Fibroblast of pulmonary artery (primary cell): Measurements from ENCODE around the gene SELENOK.

Experiments
- DNase-seq: peaks from one replicate; pipeline ENCODE4 v3.0.0-alpha.2; 2010; ENCODE audit warnings: low read depth
- H3K4me3 ChIP-seq: replicated peaks from 2 replicates; pipeline ENCODE4 v1.5.1; 2011; ENCODE audit warnings: low read depth, mild to moderate bottlenecking, control low read depth, low read length, moderate library complexity
- TF ChIP-seq, protein P1 (sequence below): IDR thresholded peaks from 2 replicates; pipeline ENCODE4 v1.5.1; 2011; ENCODE audit warnings: mild to moderate bottlenecking, control low read depth, low read length, inconsistent platforms; ENCODE audit errors: missing control alignments

The SELENOK gene

DNA sequence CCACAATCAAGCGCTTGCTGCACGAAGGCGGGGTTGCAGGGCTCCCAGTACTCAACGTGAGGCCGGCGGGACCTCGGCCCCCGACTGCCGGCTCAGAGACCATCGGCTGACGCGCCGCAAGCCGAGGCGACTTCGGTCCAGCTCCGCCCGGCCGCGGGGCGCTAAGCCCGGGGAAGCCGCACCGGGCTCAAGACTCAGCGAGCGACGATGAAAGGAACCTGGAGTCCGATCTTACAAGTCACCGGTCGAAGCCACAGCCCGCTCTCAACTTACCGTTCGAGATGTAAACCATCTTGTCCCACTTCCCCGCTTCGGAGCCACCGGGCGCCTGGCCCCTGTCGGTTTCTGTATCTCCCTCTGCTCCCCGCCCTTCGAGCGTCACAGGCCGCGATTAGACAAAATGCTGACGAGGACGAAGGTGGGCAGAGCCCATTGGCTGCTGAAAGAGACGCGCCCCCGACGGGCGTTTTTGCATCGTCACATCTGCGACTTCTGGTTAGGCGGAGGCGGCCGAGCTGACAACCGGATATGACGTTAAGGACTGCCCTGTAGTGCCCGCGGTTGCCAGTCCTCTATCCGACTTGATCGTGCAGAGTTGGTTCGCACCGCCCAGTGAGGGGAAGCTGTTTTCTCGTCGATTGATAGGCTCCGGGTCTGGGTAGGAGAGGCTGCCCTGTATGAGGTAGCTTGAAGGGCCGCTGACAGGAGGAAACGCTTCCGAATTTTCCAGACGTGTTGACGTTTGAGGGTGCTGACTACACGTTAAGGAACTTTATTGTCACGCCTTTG, at the start of gene SELENOK:
TSS of gene SELENOK (minus strand) at position 363 of the 789 bp plus-strand sequence.
- peak; percentile 100 for DNase-seq
- TF ChIP-seq, protein P1, sequence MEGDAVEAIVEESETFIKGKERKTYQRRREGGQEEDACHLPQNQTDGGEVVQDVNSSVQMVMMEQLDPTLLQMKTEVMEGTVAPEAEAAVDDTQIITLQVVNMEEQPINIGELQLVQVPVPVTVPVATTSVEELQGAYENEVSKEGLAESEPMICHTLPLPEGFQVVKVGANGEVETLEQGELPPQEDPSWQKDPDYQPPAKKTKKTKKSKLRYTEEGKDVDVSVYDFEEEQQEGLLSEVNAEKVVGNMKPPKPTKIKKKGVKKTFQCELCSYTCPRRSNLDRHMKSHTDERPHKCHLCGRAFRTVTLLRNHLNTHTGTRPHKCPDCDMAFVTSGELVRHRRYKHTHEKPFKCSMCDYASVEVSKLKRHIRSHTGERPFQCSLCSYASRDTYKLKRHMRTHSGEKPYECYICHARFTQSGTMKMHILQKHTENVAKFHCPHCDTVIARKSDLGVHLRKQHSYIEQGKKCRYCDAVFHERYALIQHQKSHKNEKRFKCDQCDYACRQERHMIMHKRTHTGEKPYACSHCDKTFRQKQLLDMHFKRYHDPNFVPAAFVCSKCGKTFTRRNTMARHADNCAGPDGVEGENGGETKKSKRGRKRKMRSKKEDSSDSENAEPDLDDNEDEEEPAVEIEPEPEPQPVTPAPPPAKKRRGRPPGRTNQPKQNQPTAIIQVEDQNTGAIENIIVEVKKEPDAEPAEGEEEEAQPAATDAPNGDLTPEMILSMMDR: no peak

DNA sequence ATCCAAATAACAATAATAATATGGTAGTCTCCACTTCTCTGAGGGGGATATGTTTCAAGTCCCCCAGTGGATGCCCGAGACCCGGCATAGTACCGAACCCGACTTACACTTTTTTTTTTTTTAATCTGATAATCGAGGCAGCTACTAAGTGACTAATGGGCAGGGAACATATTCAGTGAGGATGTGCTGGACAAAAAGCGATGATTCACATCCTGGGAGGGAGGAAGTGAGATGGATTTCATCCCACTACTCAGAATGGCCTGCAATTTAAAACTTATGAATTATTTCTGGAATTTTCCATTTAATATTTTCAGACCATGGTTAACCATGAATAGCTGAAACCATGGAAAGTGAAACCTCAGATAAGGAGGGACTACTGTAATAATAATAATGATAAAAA, 49.5 kb upstream of the SELENOK start:
- TF ChIP-seq, protein P1: no peak
- peak overlapping the region; percentile 34 for H3K4me3 ChIP-seq
- DNase-seq: peak; percentile 80

More for the DNA sequence above, at the start of gene SELENOK:
- peak within 1 kb of the TSS; percentile 92 for H3K4me3 ChIP-seq

- TF ChIP-seq, protein P1: no peak
- peak; percentile 55 for DNase-seq
- no peak overlapping the region for H3K4me3 ChIP-seq
These were observed 49.0 kb upstream of the SELENOK start for GRCh38 chr3:53940623-53941022.

GRCh38 chr3:53939813-53940212, 48.2 kb upstream of the SELENOK start:
- DNase-seq: peak; percentile 7
- H3K4me3 ChIP-seq: no peak overlapping the region
- TF ChIP-seq, protein P1: peak; percentile 24

DNA sequence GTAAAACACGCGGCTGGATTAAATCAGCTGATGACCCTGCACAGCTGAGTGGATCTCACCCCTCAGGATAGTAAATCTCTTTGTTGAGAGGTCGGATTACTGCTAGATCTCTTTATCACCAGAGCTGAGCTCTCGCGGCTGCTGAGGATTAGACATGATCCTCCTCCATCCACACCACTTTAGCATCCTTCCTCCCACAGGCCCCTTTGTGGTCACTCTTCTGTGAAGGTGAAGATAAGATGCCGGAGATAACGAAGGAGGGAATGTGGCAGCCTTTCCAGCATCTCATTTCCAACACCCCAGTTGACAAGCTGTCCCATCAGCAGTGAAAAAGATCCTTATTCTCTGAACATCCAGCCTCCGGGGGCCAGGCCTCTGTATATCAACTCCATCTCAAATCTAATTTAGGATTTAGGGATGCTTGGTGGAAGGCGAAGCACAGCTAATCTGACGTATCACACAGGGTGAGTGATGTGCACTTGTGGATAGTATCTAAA, 47.5 kb upstream of the SELENOK start:
- no peak for DNase-seq
- H3K4me3 ChIP-seq: no peak overlapping the region
- TF ChIP-seq, protein P1: no peak

GRCh38 chr3:53938645-53939044, 47.0 kb upstream of the SELENOK start:
- peak; percentile 75 for DNase-seq
- no peak overlapping the region for H3K4me3 ChIP-seq
- TF ChIP-seq, protein P1: peak; percentile 86
